Measurements from ENCODE around the gene TTC19.

DNA sequence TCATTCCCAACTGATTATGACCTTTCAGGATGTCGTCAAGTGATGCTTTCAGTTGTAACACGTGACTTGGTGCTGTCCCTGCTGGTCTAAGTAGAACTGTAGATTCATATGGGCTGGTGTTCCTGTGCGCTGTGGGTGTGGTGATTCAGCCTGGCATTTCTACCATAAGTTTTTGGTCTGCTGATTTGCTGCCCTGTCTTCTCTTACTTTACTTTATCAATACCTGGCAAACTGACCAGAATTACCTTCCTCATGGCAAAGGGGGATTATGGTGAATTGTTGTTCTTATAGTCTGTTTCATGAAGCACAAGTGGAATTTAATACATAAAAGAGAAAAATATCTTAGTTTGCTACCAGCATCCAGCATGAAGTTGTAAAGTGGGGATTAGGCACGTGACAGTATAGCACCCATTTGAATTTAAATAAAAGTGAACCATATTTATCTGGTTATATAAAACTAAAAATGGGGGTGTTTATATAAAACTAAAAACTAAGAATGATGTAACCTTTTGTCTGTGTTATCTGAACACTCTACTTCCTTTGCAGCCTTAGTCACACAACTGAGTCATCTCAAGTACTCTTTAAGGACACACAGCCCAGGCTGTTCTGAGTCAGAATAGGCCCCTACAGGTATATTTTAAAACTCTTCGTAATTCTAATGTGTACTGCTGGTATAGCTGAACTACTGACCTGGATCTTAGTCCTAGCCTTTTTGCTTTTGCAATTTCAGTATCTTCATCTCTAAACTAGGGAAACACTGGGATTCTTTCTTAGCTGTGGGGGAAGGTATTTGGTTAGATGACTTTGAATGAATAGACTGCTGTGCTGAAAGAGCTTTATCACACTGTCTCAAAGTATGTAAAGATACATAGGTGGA lies 28.3 kb downstream of the TTC19 start:
- TF ChIP-seq, protein P1, sequence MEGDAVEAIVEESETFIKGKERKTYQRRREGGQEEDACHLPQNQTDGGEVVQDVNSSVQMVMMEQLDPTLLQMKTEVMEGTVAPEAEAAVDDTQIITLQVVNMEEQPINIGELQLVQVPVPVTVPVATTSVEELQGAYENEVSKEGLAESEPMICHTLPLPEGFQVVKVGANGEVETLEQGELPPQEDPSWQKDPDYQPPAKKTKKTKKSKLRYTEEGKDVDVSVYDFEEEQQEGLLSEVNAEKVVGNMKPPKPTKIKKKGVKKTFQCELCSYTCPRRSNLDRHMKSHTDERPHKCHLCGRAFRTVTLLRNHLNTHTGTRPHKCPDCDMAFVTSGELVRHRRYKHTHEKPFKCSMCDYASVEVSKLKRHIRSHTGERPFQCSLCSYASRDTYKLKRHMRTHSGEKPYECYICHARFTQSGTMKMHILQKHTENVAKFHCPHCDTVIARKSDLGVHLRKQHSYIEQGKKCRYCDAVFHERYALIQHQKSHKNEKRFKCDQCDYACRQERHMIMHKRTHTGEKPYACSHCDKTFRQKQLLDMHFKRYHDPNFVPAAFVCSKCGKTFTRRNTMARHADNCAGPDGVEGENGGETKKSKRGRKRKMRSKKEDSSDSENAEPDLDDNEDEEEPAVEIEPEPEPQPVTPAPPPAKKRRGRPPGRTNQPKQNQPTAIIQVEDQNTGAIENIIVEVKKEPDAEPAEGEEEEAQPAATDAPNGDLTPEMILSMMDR (optimal IDR thresholded peaks at IDR 0.05 in 1 of 3, IDR thresholded peaks at IDR 0.05 in 1 of 3, conservative IDR thresholded peaks at IDR 0.05 in 1 of 3; ENCODE audit: extremely low read depth in 1 of 3, insufficient read depth in 2 of 3, low read length in 3 of 3), result no peak
- TF ChIP-seq EZH2 (IDR thresholded peaks at IDR 0.05; ENCODE audit: low read length), result no peak
